AG04450 (cell line): ENCODE measurements around the gene TGFB1I1. TPM values are rescaled to one million over a fixed set of nuclear protein-coding genes. Genes with fewer than 3 reads are reported as not detected.

Experiments used
- CTCF ChIA-PET: fragments of 300-600, 350-600 bp; formaldehyde crosslinking; extraction: SDS; loops from one replicate; lab custom pipeline; 2022; ENCODE audit warnings: antibody characterized with exemption, inconsistent platforms; lab: Charles Lee
- POLR2A ChIA-PET: fragments of 350-600 bp; formaldehyde crosslinking; extraction: SDS; loops from one replicate; lab custom pipeline; 2021; ENCODE audit warnings: antibody characterized with exemption, inconsistent platforms; lab: Yijun Ruan, JAX
- DNase-seq: peaks from one replicate; pipeline ENCODE4 v3.0.0-alpha.2; 2011; ENCODE audit warnings: low read depth, low spot score
- H3K27ac ChIP-seq: one replicate; pipeline ENCODE4 v1.5.1; 2012; ENCODE audit warnings: low read depth, low read length, control low read depth
- H3K27me3 ChIP-seq: one replicate; pipeline ENCODE4 v1.6.0; 2012; ENCODE audit warnings: low read length; ENCODE audit not compliant: control insufficient read depth, insufficient read depth
- H3K4me3 ChIP-seq: 2 replicates; pipeline ENCODE4 v1.5.1; 2011; ENCODE audit warnings: mild to moderate bottlenecking, low read depth, low read length, control low read depth
- H3K9me3 ChIP-seq: 2 replicates; pipeline ENCODE4 v1.5.1; 2012; ENCODE audit warnings: low read length; ENCODE audit not compliant: control insufficient read depth, insufficient read depth
- CTCF ChIP-seq: IDR thresholded peaks from 2 replicates; pipeline ENCODE4 v1.5.1; 2011; ENCODE audit warnings: low read depth, low read length, control low read depth, inconsistent platforms
- polyA plus RNA-seq: library from polyadenylated mRNA; depleted of rRNA; stranded (reverse); fragments of >200 nt; gene quantifications from 2 replicates; pipeline ENCODE4 v1.2.3, GENCODE V29; 2011

The TGFB1I1 gene
- polyA plus RNA-seq, 1 experiment = 42.4 TPM

- Histone ChIP-seq H3K9me3 (no peaks in the 10 kb centered on the region; the same call in 1 of the 2 replicates), H3K27me3 (no peaks in the 10 kb centered on the region), H3K4me3 (peak overlapping the region; percentile 87), H3K27ac (peak overlapping the region; percentile 99)
- ChIA-PET CTCF (interaction anchor here (0.6 to 4.9 kb wide), 9 partner anchors 12 to 410 kb away, joined by 3 to 49 read pairs (median 3); partner anchors contain the start of genes TGFB1I1 and ZNF843), POLR2A (interaction anchor here (0.5 to 4.2 kb wide), 10 partner anchors 10 to 415 kb away, joined by 3 to 44 read pairs (median 4); partner anchors contain the start of genes FUS, KAT8, RUSF1 and TGFB1I1)
- peak; percentile 26; the same call in 1 of the 2 replicates for TF ChIP-seq CTCF
- DNase-seq = no peak
Observed at GRCh38 chr16:31458073-31458843, 13.7 kb upstream of the TGFB1I1 start.

- ChIA-PET CTCF (interaction anchor here (0.6 to 4.9 kb wide), 10 partner anchors 11 to 410 kb away, joined by 3 to 49 read pairs (median 4); partner anchors contain the start of genes TGFB1I1 and ZNF843), POLR2A (interaction anchor here (0.7 to 4.2 kb wide), 15 partner anchors 10 to 414 kb away, joined by 3 to 44 read pairs (median 5); partner anchors contain the start of genes FUS, KAT8, PYCARD and RUSF1)
- peak within 1 kb of the TSS; percentile 87 for H3K4me3 ChIP-seq
- H3K27ac ChIP-seq = peak within 1 kb of the TSS; percentile 99
- peak; percentile 68 for TF ChIP-seq CTCF
- no peaks in the 10 kb centered on the region; the same call in 1 of the 2 replicates for H3K9me3 ChIP-seq
- no peaks in the 10 kb centered on the region for H3K27me3 ChIP-seq
- DNase-seq = peak; percentile 97
Observed at GRCh38 chr16:31458844-31459686, 12.9 kb upstream of the TGFB1I1 start, which contains the start of gene ARMC5. ARMC5 (plus strand) TSS chr16:31459501; CDS start chr16:31459525, 24 bp downstream.

- no peak for TF ChIP-seq CTCF
- CTCF ChIA-PET = interaction anchor here (0.6 to 4.9 kb wide), 28 partner anchors 8 to 506 kb away, joined by 3 to 49 read pairs (median 4); partner anchors contain the start of genes SLC5A2, TGFB1I1, ZNF646 and ZNF668
- POLR2A ChIA-PET = interaction anchor here (0.6 to 4.2 kb wide), 13 partner anchors 9 to 386 kb away, joined by 3 to 44 read pairs (median 8); partner anchors contain the start of genes FUS, PYCARD, RUSF1 and TGFB1I1
- Histone ChIP-seq H3K9me3 (no peaks in the 10 kb centered on the region; the same call in 1 of the 2 replicates), H3K27ac (peak overlapping the region; percentile 99), H3K4me3 (peak overlapping the region; percentile 87), H3K27me3 (no peaks in the 10 kb centered on the region)
- peak; percentile 99 for DNase-seq
Observed at GRCh38 chr16:31459687-31460581, 12.0 kb upstream of the TGFB1I1 start.

GRCh38 chr16:31460582-31461002 lies 11.4 kb upstream of the TGFB1I1 start:
- ChIA-PET POLR2A (interaction anchor here (0.7 to 4.2 kb wide), 9 partner anchors 10 to 387 kb away, joined by 3 to 44 read pairs (median 8); partner anchors contain the start of genes FUS, KAT8, PYCARD and RUSF1), CTCF (interaction anchor here (0.5 to 4.9 kb wide), 31 partner anchors 8 to 507 kb away, joined by 3 to 49 read pairs (median 4); partner anchors contain the start of genes SLC5A2, TGFB1I1, ZNF646 and ZNF668)
- DNase-seq = peak; percentile 32
- peak; percentile 78 for TF ChIP-seq CTCF
- H3K9me3 ChIP-seq = no peaks in the 10 kb centered on the region; the same call in 1 of the 2 replicates
- peak overlapping the region; percentile 69 for H3K4me3 ChIP-seq
- H3K27ac ChIP-seq = peak overlapping the region; percentile 74
- H3K27me3 ChIP-seq = no peaks in the 10 kb centered on the region
